Measurements from ENCODE around the gene FCHSD1. TPM values are rescaled to one million over a fixed set of nuclear protein-coding genes. Genes with fewer than 3 reads are reported as not detected.

The FCHSD1 gene
- polyA plus RNA-seq, 1 experiment = 45.8 TPM

DNA sequence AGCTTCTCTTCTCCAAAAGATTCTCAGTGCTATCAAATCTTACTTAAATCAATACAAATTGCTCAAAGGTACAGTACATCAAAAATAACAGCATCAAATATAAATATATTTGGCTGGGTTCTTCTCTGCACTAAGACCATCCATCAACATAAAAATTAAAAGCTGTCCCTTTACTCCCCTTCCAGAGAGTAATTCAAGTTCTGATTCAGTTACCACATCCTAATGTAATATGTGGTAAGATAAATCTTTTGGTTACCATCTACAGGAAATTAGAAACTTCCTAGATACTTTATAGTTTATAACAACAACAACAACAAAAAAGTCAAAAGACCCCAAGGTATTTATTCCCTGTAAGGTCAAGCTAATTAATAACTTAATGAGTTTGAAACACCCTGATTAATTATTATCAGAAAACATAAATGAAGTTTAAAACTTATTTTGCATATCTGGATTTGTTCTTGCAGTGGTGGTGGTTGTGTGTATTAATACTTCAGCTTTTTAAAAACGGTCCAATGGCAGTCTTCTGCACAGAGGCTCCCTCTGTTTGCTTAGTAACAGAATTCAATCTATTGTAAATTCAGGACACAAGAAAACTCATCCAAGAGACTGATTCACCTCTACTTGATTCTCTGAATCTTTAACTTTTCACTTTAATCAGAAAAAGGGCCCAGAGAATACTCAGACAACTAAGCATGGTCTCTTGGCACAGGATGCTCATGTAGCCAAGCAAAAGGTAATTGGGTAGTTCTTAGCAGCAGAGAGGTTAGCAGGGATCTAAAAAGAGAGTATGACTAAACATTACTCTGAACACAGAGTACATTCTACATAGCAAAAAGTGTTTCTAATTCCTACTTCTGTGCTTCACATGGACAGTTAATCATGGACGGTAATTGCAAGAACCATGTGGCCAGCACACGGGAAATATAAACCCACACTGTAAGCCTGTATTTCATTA lies 52.5 kb downstream of the FCHSD1 start:
- ChIA-PET POLR2A (interaction anchor here (0.6 kb wide), 1 partner anchor 20 kb away, joined by 5 read pairs; the partner anchor contains the start of gene DIAPH1), CTCF (interaction anchor here (0.9 to 8.7 kb wide), 4 partner anchors 20 to 63 kb away, joined by 3 to 81 read pairs (median 4); partner anchors contain the start of genes DIAPH1, HDAC3 and RELL2)
- DNase-seq (ENCODE audit: low read depth) = peak; percentile 27
- TF ChIP-seq CTCF (IDR thresholded peaks at IDR 0.05; ENCODE audit: insufficient read depth, low read depth, low read length) = no peak
- Histone ChIP-seq H3K36me3 (ENCODE audit: control insufficient read depth, insufficient read depth, low read length) (no peaks in the 10 kb centered on the region), H3K4me3 (ENCODE audit: low read depth, low read length) (no peak overlapping the region), H3K27me3 (ENCODE audit: control insufficient read depth, insufficient read depth, low read length) (no peaks in the 10 kb centered on the region)

DNA sequence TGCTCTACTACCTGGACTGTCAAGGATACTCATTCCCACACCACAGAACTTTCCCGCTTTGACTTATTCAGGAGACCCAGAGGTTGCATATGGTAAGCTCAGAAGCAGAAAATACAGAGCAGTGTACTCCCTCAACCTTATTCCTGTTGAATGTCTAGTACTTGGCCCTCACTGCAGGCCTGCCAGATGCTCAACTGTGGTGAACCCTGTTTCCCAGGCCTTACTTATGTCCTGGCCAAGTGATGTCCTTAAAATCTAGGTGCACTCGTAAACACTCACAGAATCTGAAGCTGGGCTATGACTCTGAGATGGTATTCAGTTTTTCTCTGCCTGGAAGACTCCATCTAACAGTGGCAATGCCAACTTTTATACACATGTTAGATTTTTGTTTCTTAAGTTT lies 53.4 kb downstream of the FCHSD1 start:
- H3K36me3 ChIP-seq (ENCODE audit: control insufficient read depth, insufficient read depth, low read length) = no peaks in the 10 kb centered on the region
- no peak for TF ChIP-seq CTCF (IDR thresholded peaks at IDR 0.05; ENCODE audit: insufficient read depth, low read depth, low read length)
- H3K27me3 ChIP-seq (ENCODE audit: control insufficient read depth, insufficient read depth, low read length) = no peaks in the 10 kb centered on the region
- POLR2A ChIA-PET = interaction anchor here (0.6 kb wide), 1 partner anchor 21 kb away, joined by 5 read pairs; the partner anchor contains the start of gene DIAPH1
- no peak for DNase-seq (ENCODE audit: low read depth)
- CTCF ChIA-PET = interaction anchor here (0.7 to 8.7 kb wide), 5 partner anchors 17 to 64 kb away, joined by 3 to 81 read pairs (median 4); partner anchors contain the start of genes DIAPH1, HDAC3 and RELL2
- H3K4me3 ChIP-seq (ENCODE audit: low read depth, low read length) = no peak overlapping the region

DNA sequence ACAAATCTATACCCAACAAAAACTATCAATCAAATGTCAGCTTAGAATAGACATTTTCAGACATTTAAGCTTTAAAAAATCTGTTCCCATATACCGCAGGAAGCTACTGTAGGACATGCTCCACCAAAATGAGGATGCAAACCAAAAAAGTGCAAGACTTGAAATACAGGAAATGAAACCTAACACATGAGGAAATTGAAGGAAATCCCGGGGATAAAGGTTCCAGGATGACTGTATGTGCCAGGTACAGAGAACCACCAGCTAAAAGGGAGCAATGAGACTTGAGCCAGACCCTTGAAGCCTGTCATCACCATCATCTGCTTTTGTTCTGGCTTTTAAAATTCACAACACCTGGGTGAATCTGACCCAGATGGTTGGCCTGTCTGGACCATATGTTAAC lies 53.8 kb downstream of the FCHSD1 start:
- POLR2A ChIA-PET = no interaction called here
- no peak for TF ChIP-seq CTCF (IDR thresholded peaks at IDR 0.05; ENCODE audit: insufficient read depth, low read depth, low read length)
- CTCF ChIA-PET = interaction anchor here (0.7 to 8.7 kb wide), 5 partner anchors 17 to 65 kb away, joined by 3 to 81 read pairs (median 4); partner anchors contain the start of genes DIAPH1, HDAC3 and RELL2

DNA sequence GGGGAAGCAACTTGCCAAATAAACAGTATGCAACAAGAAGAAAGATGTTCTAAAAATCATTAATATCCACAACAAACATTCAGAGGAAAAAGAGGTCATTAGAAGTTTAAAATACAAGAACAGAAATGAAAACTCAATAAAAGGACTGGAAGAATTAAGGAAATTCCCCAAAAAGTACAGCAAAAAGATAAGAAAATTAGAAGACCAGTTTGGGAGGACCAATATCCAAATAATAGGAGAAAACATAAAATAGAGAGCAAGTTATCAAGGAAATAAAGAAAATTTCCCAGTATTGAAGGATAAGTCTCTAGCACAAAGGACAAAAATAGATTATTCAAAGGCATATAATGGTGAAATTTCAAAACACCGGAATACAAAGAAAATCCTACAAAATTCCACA lies 54.4 kb downstream of the FCHSD1 start:
- ChIA-PET CTCF (interaction anchor here (0.7 to 8.7 kb wide), 3 partner anchors 18 to 45 kb away, joined by 3 to 81 read pairs (median 5); partner anchors contain the start of gene DIAPH1), POLR2A (no interaction called here)
- Histone ChIP-seq H3K27me3 (ENCODE audit: control insufficient read depth, insufficient read depth, low read length) (no peaks in the 10 kb centered on the region), H3K36me3 (ENCODE audit: control insufficient read depth, insufficient read depth, low read length) (no peaks in the 10 kb centered on the region), H3K4me3 (ENCODE audit: low read depth, low read length) (no peak overlapping the region)
- DNase-seq (ENCODE audit: low read depth) = no peak
- TF ChIP-seq CTCF (IDR thresholded peaks at IDR 0.05; ENCODE audit: insufficient read depth, low read depth, low read length) = no peak

More for the DNA sequence above, 53.8 kb downstream of the FCHSD1 start:
- DNase-seq (ENCODE audit: low read depth) = no peak
- H3K4me3 ChIP-seq (ENCODE audit: low read depth, low read length) = no peak overlapping the region
- no peaks in the 10 kb centered on the region for H3K36me3 ChIP-seq (ENCODE audit: control insufficient read depth, insufficient read depth, low read length)
- no peaks in the 10 kb centered on the region for H3K27me3 ChIP-seq (ENCODE audit: control insufficient read depth, insufficient read depth, low read length)

- no peaks in the 10 kb centered on the region for H3K27me3 ChIP-seq (ENCODE audit: control insufficient read depth, insufficient read depth, low read length)
- TF ChIP-seq CTCF (IDR thresholded peaks at IDR 0.05; ENCODE audit: insufficient read depth, low read depth, low read length) = no peak
- CTCF ChIA-PET = interaction anchor here (1.2 to 8.1 kb wide), 4 partner anchors 17 to 28 kb away, joined by 3 to 270 read pairs (median 8); partner anchors contain the start of gene DIAPH1
- no peak for DNase-seq (ENCODE audit: low read depth)
- H3K4me3 ChIP-seq (ENCODE audit: low read depth, low read length) = no peak overlapping the region
- POLR2A ChIA-PET = no interaction called here
- no peaks in the 10 kb centered on the region for H3K36me3 ChIP-seq (ENCODE audit: control insufficient read depth, insufficient read depth, low read length)
Observed at GRCh38 chr5:141590127-141590526, 61.1 kb downstream of the FCHSD1 start.
